Adrenal gland (tissue), 12 donors: ENCODE measurements around the gene OR2T3. TPM values are rescaled to one million over a fixed set of nuclear protein-coding genes. Genes with fewer than 3 reads are reported as not detected.

Experiments
- DNase-seq, 7 donors: peaks; one replicate each; pipeline ENCODE4 v3.0.0-alpha.2; 2019 to 2020
- H3K27ac ChIP-seq, 5 donors: fragments of 200-600 bp; sonication (generic) in 4 of 5; 1 replicate in 3 of 5; 2 replicates in 2 of 5; pipeline versions ENCODE4 v1.5.1 to v1.8.0; 2016 to 2020; ENCODE audit warnings: mild to moderate bottlenecking in 1 of 5
- H3K27me3 ChIP-seq: fragments of 200-600 bp; 2 replicates; pipeline ENCODE4 v1.8.0; 2021
- H3K36me3 ChIP-seq, 2 donors: fragments of 200-600 bp; replicated peaks in 1 of 2; 1 replicate in 1 of 2; 2 replicates in 1 of 2; pipeline versions ENCODE4 v1.5.1 to v1.8.0; 2018 to 2022
- H3K4me1 ChIP-seq, 2 donors: fragments of 200-600 bp; replicated peaks in 1 of 2; 1 replicate in 1 of 2; 2 replicates in 1 of 2; pipeline versions ENCODE4 v1.5.1 to v1.8.0; 2018 to 2021
- H3K4me3 ChIP-seq, 4 donors: fragments of 200-600 bp; sonication (generic) in 3 of 4; one replicate each; pipeline ENCODE4 v1.5.1; 2016 to 2018
- H3K9me3 ChIP-seq, 3 donors: fragments of 200-600 bp; sonication (generic) in 1 of 3; replicated peaks in 1 of 3; 1 replicate in 2 of 3; 2 replicates in 1 of 3; pipeline versions ENCODE4 v1.5.1 to v1.8.0; 2016 to 2021
- CTCF ChIP-seq, 6 experiments: fragments of 450-650 bp in 4 of 6; fragments of 200-600 bp in 2 of 6; sonication (generic) in 1 of 6; IDR thresholded peaks; 1 replicate in 5 of 6; 2 replicates in 1 of 6; pipeline versions ENCODE4 v1.5.1 to v1.8.0; 2016 to 2021; ENCODE audit warnings: antibody characterized with exemption in 6 of 6, mild to moderate bottlenecking in 2 of 6, moderate library complexity in 1 of 6
- POLR2A ChIP-seq, 2 donors: fragments of 450-650 bp; IDR thresholded peaks; one replicate each; pipeline ENCODE4 v1.6.1; 2017; ENCODE audit warnings: antibody characterized with exemption in 2 of 2, mild to moderate bottlenecking in 2 of 2, moderate library complexity in 1 of 2
- WGBS, 4 donors: extraction: QIAGEN DNeasy Blood & Tissue Kit in 2 of 4; methylation state at CpG; one replicate each; pipeline versions ENCODE4 v1.1.5 to v1.1.7; 2013 to 2017; 5-methylcytosine and 5-hydroxymethylcytosine counted together
- intact Hi-C, 2 donors: fragments of 100-400 bp; cut with DNase I; formaldehyde crosslinking; loops; one replicate each; pipeline versions ENCODE4 v1.14.1 to v1.15.0; 2022 to 2023
- polyA plus RNA-seq, 3 donors: library from polyadenylated mRNA; stranded (reverse); fragments of 200-250 nt in 2 of 3; fragments of 350-450 nt in 1 of 3; fragmentation: Illumina TruSeq in 1 of 3; extraction: RNeasy Lipid Tissue Mini Kit (QIAGEN cat#74804) in 1 of 3; gene quantifications; one replicate each; pipeline ENCODE4 v1.2.3, GENCODE V29; 2013 to 2014
- total RNA-seq, 9 donors: library from RNA; depleted of rRNA in 4 of 9; stranded (reverse); fragments of >200 nt in 4 of 9; fragments of 120-200 nt in 1 of 9; fragmentation: NEBNext Ultra II Directional in 1 of 9; extraction: Animal tissue kit (Norgen Biotek cat#: 25700) in 1 of 9; gene quantifications; one replicate each; pipeline versions ENCODE4 v1.1.0 to v1.2.4, GENCODE V29; 2013 to 2023
- donor health status: healthy with polysubstance abuse.
- donor health status: Bipolar disorder and iron deficiency.
- donor health status: DM: yes; HTN: yes; CAD: no.
- donor health status: DM: no; HTN: no; CAD: no.
- donor health status: DM: no; HTN: no; CAD: no.
- donor health status: DM: yes; HTN: yes; CAD: no.

The OR2T3 gene
- total and polyA plus RNA-seq, 12 donors: not detected

- TF ChIP-seq POLR2A (IDR thresholded peaks at IDR 0.05): no peak
- TF ChIP-seq CTCF (IDR thresholded peaks at IDR 0.05): no peak
- Histone ChIP-seq H3K27me3 (no peaks in the 10 kb centered on the region), H3K36me3 (no peaks in the 10 kb centered on the region), H3K4me1 (no peaks in the 10 kb centered on the region), H3K9me3 (no peaks in the 10 kb centered on the region), H3K27ac (no peak overlapping the region), H3K4me3 (no peak overlapping the region)
- 79 to 88% (median 83%) methylated on average over 12 of the region's 12 CpGs for WGBS, 4 donors
- no peak for DNase-seq
- intact Hi-C loops: no loop called here
Observed at GRCh38 chr1:248521856-248522255, 48.7 kb downstream of the OR2T3 start.

Other genes starting within 250 kb of the OR2T3 start
- not detected for gene OR2M4, start 241.9 kb upstream of the OR2T3 start, total RNA-seq
- gene OR2M4, start 241.9 kb upstream of the OR2T3 start, polyA plus RNA-seq: not detected
- not detected for gene OR2T33, start 195.4 kb upstream of the OR2T3 start, total RNA-seq
- not detected for gene OR2T33, start 195.4 kb upstream of the OR2T3 start, polyA plus RNA-seq
- not detected for gene OR2T12, start 169.9 kb upstream of the OR2T3 start, total RNA-seq
- not detected for gene OR2T12, start 169.9 kb upstream of the OR2T3 start, polyA plus RNA-seq
- gene OR2M7, start 148.8 kb upstream of the OR2T3 start, total RNA-seq: not detected
- gene OR2M7, start 148.8 kb upstream of the OR2T3 start, polyA plus RNA-seq: not detected
- gene OR14C36, start 124.6 kb upstream of the OR2T3 start, total RNA-seq: not detected
- not detected for gene OR14C36, start 124.6 kb upstream of the OR2T3 start, polyA plus RNA-seq
- not detected for gene OR2T4, start 111.7 kb upstream of the OR2T3 start, total RNA-seq
- gene OR2T4, start 111.7 kb upstream of the OR2T3 start, polyA plus RNA-seq: not detected
- not detected for gene OR2T6, start 97.6 kb upstream of the OR2T3 start, total RNA-seq
- gene OR2T6, start 97.6 kb upstream of the OR2T3 start, polyA plus RNA-seq: not detected
- gene OR2T1, start 70.3 kb upstream of the OR2T3 start, total RNA-seq: not detected
- not detected for gene OR2T1, start 70.3 kb upstream of the OR2T3 start, polyA plus RNA-seq
- not detected for gene OR2T2, start 27.7 kb upstream of the OR2T3 start, total RNA-seq
- gene OR2T2, start 27.7 kb upstream of the OR2T3 start, polyA plus RNA-seq: not detected
- gene OR2T5, start 15.2 kb downstream of the OR2T3 start, total RNA-seq: not detected
- gene OR2T5, start 15.2 kb downstream of the OR2T3 start, polyA plus RNA-seq: not detected
- not detected for gene OR2G6, start 34.7 kb downstream of the OR2T3 start, total RNA-seq
- not detected for gene OR2G6, start 34.7 kb downstream of the OR2T3 start, polyA plus RNA-seq
- not detected for gene OR2T29, start 89.4 kb downstream of the OR2T3 start, total RNA-seq
- not detected for gene OR2T29, start 89.4 kb downstream of the OR2T3 start, polyA plus RNA-seq
- gene OR2T34, start 101.4 kb downstream of the OR2T3 start, total RNA-seq: not detected
- gene OR2T34, start 101.4 kb downstream of the OR2T3 start, polyA plus RNA-seq: not detected
- not detected for gene OR2T10, start 124.3 kb downstream of the OR2T3 start, total RNA-seq
- not detected for gene OR2T10, start 124.3 kb downstream of the OR2T3 start, polyA plus RNA-seq
- not detected for gene OR2T11, start 161.7 kb downstream of the OR2T3 start, total RNA-seq
- gene OR2T11, start 161.7 kb downstream of the OR2T3 start, polyA plus RNA-seq: not detected
- not detected for gene OR2T35, start 171.9 kb downstream of the OR2T3 start, total RNA-seq
- not detected for gene OR2T35, start 171.9 kb downstream of the OR2T3 start, polyA plus RNA-seq
- not detected for gene OR2T27, start 182.2 kb downstream of the OR2T3 start, total RNA-seq
- not detected for gene OR2T27, start 182.2 kb downstream of the OR2T3 start, polyA plus RNA-seq
- gene OR14I1, start 229.4 kb downstream of the OR2T3 start, total RNA-seq: not detected
- not detected for gene OR14I1, start 229.4 kb downstream of the OR2T3 start, polyA plus RNA-seq